ENCODE results near the gene SOHLH1. TPM values are rescaled to one million over a fixed set of nuclear protein-coding genes. Genes with fewer than 3 reads are reported as not detected.

The SOHLH1 gene
- total and polyA plus RNA-seq, 2 of the 4 experiments (the other 2 are of a cell fraction) = not detected

DNA sequence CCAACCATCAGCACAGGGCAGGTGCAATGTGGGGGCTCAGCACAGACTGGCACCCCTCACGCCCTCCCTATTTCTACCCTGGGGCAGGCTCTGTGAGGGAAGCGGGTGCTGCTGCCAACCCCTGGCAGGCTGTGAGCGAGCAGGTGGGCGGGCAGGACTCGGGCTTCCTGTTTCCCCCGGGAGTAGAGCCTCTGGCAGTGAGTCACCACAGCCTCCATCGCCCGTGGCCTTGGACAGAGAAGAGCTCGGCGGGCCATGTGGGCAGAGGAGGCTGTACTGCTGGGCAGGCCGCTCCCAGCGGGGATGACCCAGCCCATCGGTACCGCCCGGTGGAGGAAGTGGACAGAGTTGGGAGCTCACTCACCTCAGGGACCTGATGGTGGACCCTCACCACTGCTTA lies 19.3 kb upstream of the SOHLH1 start:
- Histone ChIP-seq H2AK5ac (ENCODE audit: low read depth, low read length) (no peak overlapping the region), H3K56ac (ENCODE audit: extremely low read depth, insufficient read depth, low read length) (no peak overlapping the region), H2AK9ac (replicated peaks; ENCODE audit: low read depth, low read length, poor library complexity) (no peak overlapping the region), H3K4me3 (ENCODE audit: insufficient read depth, low read depth, low read length) (no peak overlapping the region), H4K5ac (ENCODE audit: low read depth, low read length) (no peak overlapping the region), H3K9me1 (ENCODE audit: insufficient read depth, low read length) (no peaks in the 10 kb centered on the region), H3K4me1 (ENCODE audit: control insufficient read depth, insufficient read depth, low read length) (no peaks in the 10 kb centered on the region), H3K14ac (replicated peaks; ENCODE audit: low read depth, low read length) (no peak overlapping the region), H2BK120ac (ENCODE audit: low read depth, low read length) (no peak overlapping the region), H2AFZ (replicated peaks; ENCODE audit: low read length, poor library complexity) (no peak overlapping the region), H3K23ac (ENCODE audit: low read depth, low read length) (no peak overlapping the region), H3K4ac (ENCODE audit: low read depth, low read length) (no peak overlapping the region), H3K4me2 (ENCODE audit: low read depth, low read length) (no peak overlapping the region), H4K91ac (ENCODE audit: insufficient read depth, low read depth, low read length) (no peak overlapping the region), H3K9ac (ENCODE audit: low read depth, low read length) (no peak overlapping the region), H3K27me3 (ENCODE audit: control insufficient read depth, insufficient read depth, low read length) (peaks cover 22% of the 10 kb centered on the region), H3K27ac (ENCODE audit: insufficient read depth, low read length) (no peak overlapping the region), H2BK5ac (ENCODE audit: low read depth, low read length, poor library complexity, severe bottlenecking) (no peak overlapping the region), H2BK15ac (ENCODE audit: low read depth, low read length) (no peak overlapping the region), H4K8ac (ENCODE audit: low read depth in 2 of 2, low read length in 2 of 2) (no peak overlapping the region), H2BK20ac (ENCODE audit: low read depth, low read length) (no peak overlapping the region), H3K9me3 (ENCODE audit: control insufficient read depth, insufficient read depth, low read length) (no peaks in the 10 kb centered on the region), H3K36me3 (ENCODE audit: control insufficient read depth, insufficient read depth, low read length) (no peaks in the 10 kb centered on the region), H3K18ac (ENCODE audit: low read depth, low read length) (no peak overlapping the region), H3K79me1 (ENCODE audit: low read depth in 1 of 2, low read length in 2 of 2) (no peaks in the 10 kb centered on the region), H4K20me1 (ENCODE audit: insufficient read depth, low read length) (no peaks in the 10 kb centered on the region)
- ChIA-PET POLR2A (ENCODE audit: unreplicated experiment) (no interaction called here), CTCF (no interaction called here)
- ATAC-seq (ENCODE audit: low read depth) (no peak), DNase-seq (peak; percentile 7)
- TF ChIP-seq MAFK (IDR thresholded peaks at IDR 0.05; ENCODE audit: low read depth, low read length) (no peak), MAZ (IDR thresholded peaks at IDR 0.05; ENCODE audit: borderline replicate concordance, low read depth, low read length) (no peak), MXI1 (IDR thresholded peaks at IDR 0.05; ENCODE audit: borderline replicate concordance, low read depth, low read length) (no peak), NFE2L2 (IDR thresholded peaks at IDR 0.05; ENCODE audit: low read depth, low read length) (no peak)
- 66% methylated on average over 8 of the region's 15 CpGs; no CpG with 5 or more reads in 1 of the 2 experiments for WGBS, 2 experiments (ENCODE audit: extremely low coverage in 2 of 2, insufficient read length in 1 of 2)
- dilution Hi-C loops (cut with HindIII; ENCODE audit: low sequenced_read_pairs, unreplicated experiment) = no loop called here
- BruUV-seq (replicated peaks) = no TSS peak
- in situ Hi-C loops (cut with MboI; ENCODE audit: low sequenced_read_pairs) = no loop called here
- intact Hi-C loops (cut with micrococcal nuclease) = no loop called here
